Body of pancreas (tissue), 4 donors: Measurements from ENCODE around the gene RPL35A. TPM values are rescaled to one million over a fixed set of nuclear protein-coding genes. Genes with fewer than 3 reads are reported as not detected.

Experiments used
- ATAC-seq: fragments of 150-250 bp; one replicate; pipeline ENCODE4 v1.9.1; 2016
- DNase-seq, 4 donors: peaks; one replicate each; pipeline ENCODE4 v3.0.0-alpha.2; 2019
- H3K27ac ChIP-seq, 4 donors: fragments of 200-600 bp; sonication (generic); 1 replicate in 3 of 4; 2 replicates in 1 of 4; pipeline versions ENCODE4 v1.5.1 to v1.6.1; 2016 to 2019; ENCODE audit warnings: mild to moderate bottlenecking in 1 of 4, mixed read lengths in 1 of 4, moderate library complexity in 1 of 4
- H3K27me3 ChIP-seq, 2 donors: fragments of 200-600 bp; sonication (generic); one replicate each; pipeline ENCODE4 v1.6.0; 2016; ENCODE audit warnings: mild to moderate bottlenecking in 1 of 2
- H3K36me3 ChIP-seq, 2 donors: fragments of 200-600 bp; sonication (generic); replicated peaks in 1 of 2; 2 replicates each; pipeline ENCODE4 v1.5.1; 2016; ENCODE audit warnings: low read depth in 2 of 2; ENCODE audit not compliant: insufficient read depth in 1 of 2
- H3K4me1 ChIP-seq: fragments of 200-600 bp; sonication (generic); one replicate; pipeline ENCODE4 v1.6.0; 2016
- H3K4me3 ChIP-seq, 2 donors: fragments of 200-600 bp; sonication (generic); 1 replicate in 1 of 2; 2 replicates in 1 of 2; pipeline ENCODE4 v1.5.1; 2016 to 2019
- H3K9me3 ChIP-seq, 3 donors: fragments of 200-600 bp; sonication (generic); 1 replicate in 2 of 3; 2 replicates in 1 of 3; pipeline ENCODE4 v1.5.1; 2016
- CTCF ChIP-seq, 7 experiments: fragments of 450-650 bp in 4 of 7; fragments of 200-600 bp in 3 of 7; sonication (generic) in 3 of 7; IDR thresholded peaks; one replicate each; pipeline ENCODE4 v1.5.1; 2016 to 2019; ENCODE audit warnings: antibody characterized with exemption in 7 of 7
- POLR2A ChIP-seq, 3 donors: fragments of 450-650 bp; IDR thresholded peaks; one replicate each; pipeline ENCODE4 v1.6.1; 2016; ENCODE audit warnings: antibody characterized with exemption in 3 of 3, mild to moderate bottlenecking in 2 of 3
- WGBS, 2 donors: methylation state at CpG; one replicate each; pipeline ENCODE4 v1.1.5; 2017; 5-methylcytosine and 5-hydroxymethylcytosine counted together
- intact Hi-C: fragments of 100-400 bp; cut with DNase I; formaldehyde crosslinking; loops from one replicate; pipeline ENCODE4 v1.15.1; 2023
- total RNA-seq, 2 donors: library from RNA; depleted of rRNA; stranded (reverse); fragments of >200 nt; gene quantifications; one replicate each; pipeline ENCODE4 v1.1.0, GENCODE V29; 2016

Gene RPL35A
- total RNA-seq, 2 donors from 2014 or later, result 156 to 462 TPM

GRCh38 chr3:197949191-197949777 lies 706 bp upstream of the RPL35A start:
- Histone ChIP-seq H3K27me3 (no peaks in the 10 kb centered on the region), H3K4me1 (peaks cover 37% of the 10 kb centered on the region), H3K27ac (peak overlapping the region; percentile 82 to 94 (median 92)), H3K4me3 (no peak overlapping the region), H3K36me3 (peaks cover 10 to 17% of the 10 kb centered on the region in 2 donors), H3K9me3 (no peaks in the 10 kb centered on the region)
- TF ChIP-seq POLR2A (IDR thresholded peaks at IDR 0.05), result no peak
- TF ChIP-seq CTCF (IDR thresholded peaks at IDR 0.05), result no peak
- WGBS, 2 donors, result 11 to 15% methylated on average over 17 of the region's 17 CpGs
- ATAC-seq, result no peak
- DNase-seq, result no peak
- intact Hi-C loops, result no loop called here

GRCh38 chr3:197950677-197951061 lies 679 bp downstream of the RPL35A start:
- H3K36me3 ChIP-seq, result peaks cover 17 to 21% of the 10 kb centered on the region in 2 donors
- H3K27me3 ChIP-seq, result no peaks in the 10 kb centered on the region
- intact Hi-C loops, result no loop called here
- no peak for TF ChIP-seq POLR2A (IDR thresholded peaks at IDR 0.05)
- no peak for TF ChIP-seq CTCF (IDR thresholded peaks at IDR 0.05)
- peak overlapping the region; percentile 82 to 94 (median 92) for H3K27ac ChIP-seq
- DNase-seq, result no peak
- no peaks in the 10 kb centered on the region for H3K9me3 ChIP-seq
- ATAC-seq, result no peak
- peak overlapping the region; percentile 54 to 57 for H3K4me3 ChIP-seq
- peaks cover 37% of the 10 kb centered on the region for H3K4me1 ChIP-seq
- 0% methylated on average over 11 of the region's 11 CpGs for WGBS, 2 donors

- peak overlapping the region in 2 of 4 donors; percentile 90 to 94 for H3K27ac ChIP-seq
- H3K27me3 ChIP-seq, result no peaks in the 10 kb centered on the region
- 64 to 76% methylated on average over 21 of the region's 21 CpGs for WGBS, 2 donors
- DNase-seq, result no peak
- H3K9me3 ChIP-seq, result no peaks in the 10 kb centered on the region
- no peak for ATAC-seq
- peaks cover 37% of the 10 kb centered on the region for H3K4me1 ChIP-seq
- intact Hi-C loops, result no loop called here
- TF ChIP-seq POLR2A (IDR thresholded peaks at IDR 0.05), result no peak
- no peak for TF ChIP-seq CTCF (IDR thresholded peaks at IDR 0.05)
- peaks cover 17 to 26% of the 10 kb centered on the region in 2 donors for H3K36me3 ChIP-seq
- peak overlapping the region in 1 of 2 donors; percentile 57 for H3K4me3 ChIP-seq
Measured at GRCh38 chr3:197951392-197951990, 1.5 kb downstream of the RPL35A start.

- no peak for ATAC-seq
- 86 to 91% methylated on average over 9 of the region's 9 CpGs for WGBS, 2 donors
Measured at GRCh38 chr3:197952440-197952839, 2.5 kb downstream of the RPL35A start.

More at GRCh38 chr3:197952440-197952839, 2.5 kb downstream of the RPL35A start:
- Histone ChIP-seq H3K27ac (peak overlapping the region in 1 of 4 donors; percentile 5), H3K9me3 (no peaks in the 10 kb centered on the region), H3K27me3 (no peaks in the 10 kb centered on the region), H3K36me3 (peaks cover 17 to 26% of the 10 kb centered on the region in 2 donors), H3K4me3 (no peak overlapping the region), H3K4me1 (peaks cover 43% of the 10 kb centered on the region)
- TF ChIP-seq POLR2A (IDR thresholded peaks at IDR 0.05) (no peak), CTCF (IDR thresholded peaks at IDR 0.05) (no peak)
- no peak for DNase-seq
- intact Hi-C loops, result no loop called here
